ENCODE results near the gene LAMA5.

Gene LAMA5

DNA sequence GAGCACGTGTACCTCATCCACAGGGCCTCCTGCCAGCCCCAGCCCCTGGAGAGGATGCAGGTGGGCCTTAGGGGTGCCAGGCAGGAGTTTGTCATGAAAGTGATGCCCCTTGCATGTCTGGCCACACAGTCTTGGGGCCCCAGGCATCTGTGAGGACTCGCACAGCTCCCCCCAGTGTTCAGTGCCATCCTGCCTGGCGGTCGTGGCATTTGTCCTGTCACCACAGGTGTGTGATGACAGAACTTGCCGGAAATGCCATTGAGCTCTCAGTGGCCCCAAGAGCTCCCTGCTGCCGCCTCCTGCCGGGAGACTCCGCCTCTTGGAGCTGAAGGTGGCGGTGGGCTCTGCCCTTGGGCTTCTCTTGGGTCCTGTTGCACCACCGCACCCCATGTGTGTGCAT lies 94.9 kb downstream of the LAMA5 start:
- POLR2A ChIA-PET: no interaction called here
- CTCF ChIA-PET: no interaction called here
- TF ChIP-seq, protein P1, sequence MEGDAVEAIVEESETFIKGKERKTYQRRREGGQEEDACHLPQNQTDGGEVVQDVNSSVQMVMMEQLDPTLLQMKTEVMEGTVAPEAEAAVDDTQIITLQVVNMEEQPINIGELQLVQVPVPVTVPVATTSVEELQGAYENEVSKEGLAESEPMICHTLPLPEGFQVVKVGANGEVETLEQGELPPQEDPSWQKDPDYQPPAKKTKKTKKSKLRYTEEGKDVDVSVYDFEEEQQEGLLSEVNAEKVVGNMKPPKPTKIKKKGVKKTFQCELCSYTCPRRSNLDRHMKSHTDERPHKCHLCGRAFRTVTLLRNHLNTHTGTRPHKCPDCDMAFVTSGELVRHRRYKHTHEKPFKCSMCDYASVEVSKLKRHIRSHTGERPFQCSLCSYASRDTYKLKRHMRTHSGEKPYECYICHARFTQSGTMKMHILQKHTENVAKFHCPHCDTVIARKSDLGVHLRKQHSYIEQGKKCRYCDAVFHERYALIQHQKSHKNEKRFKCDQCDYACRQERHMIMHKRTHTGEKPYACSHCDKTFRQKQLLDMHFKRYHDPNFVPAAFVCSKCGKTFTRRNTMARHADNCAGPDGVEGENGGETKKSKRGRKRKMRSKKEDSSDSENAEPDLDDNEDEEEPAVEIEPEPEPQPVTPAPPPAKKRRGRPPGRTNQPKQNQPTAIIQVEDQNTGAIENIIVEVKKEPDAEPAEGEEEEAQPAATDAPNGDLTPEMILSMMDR (IDR thresholded peaks at IDR 0.05; ENCODE audit: control extremely low read depth, extremely low read depth, low read depth, missing control alignments): no peak
- no peak for DNase-seq (ENCODE audit: extremely low spot score)

DNA sequence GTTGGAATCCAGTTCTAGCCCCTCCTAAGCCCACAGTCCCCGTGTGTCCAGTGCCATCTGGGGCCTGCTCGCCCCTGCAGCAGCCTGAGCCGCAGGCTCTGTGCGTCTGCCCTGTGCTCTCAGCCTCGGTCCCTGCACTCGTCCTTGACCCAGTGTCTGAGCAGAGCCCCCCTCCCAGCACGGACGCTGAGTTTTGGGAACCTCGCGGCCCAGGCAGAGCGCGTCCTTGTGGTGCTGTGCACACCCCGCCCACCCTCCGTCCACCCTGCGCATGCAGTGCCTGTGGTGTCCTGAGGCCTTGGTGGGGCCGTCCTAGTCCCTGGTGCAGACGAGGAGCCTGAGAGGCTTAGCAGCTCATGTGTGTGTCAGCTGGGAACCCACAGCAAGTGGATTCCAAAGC lies 97.2 kb downstream of the LAMA5 start:
- TF ChIP-seq, protein P1 (IDR thresholded peaks at IDR 0.05; ENCODE audit: control extremely low read depth, extremely low read depth, low read depth, missing control alignments): no peak
- ChIA-PET CTCF (no interaction called here), POLR2A (no interaction called here)
- no peak for DNase-seq (ENCODE audit: extremely low spot score)

DNA sequence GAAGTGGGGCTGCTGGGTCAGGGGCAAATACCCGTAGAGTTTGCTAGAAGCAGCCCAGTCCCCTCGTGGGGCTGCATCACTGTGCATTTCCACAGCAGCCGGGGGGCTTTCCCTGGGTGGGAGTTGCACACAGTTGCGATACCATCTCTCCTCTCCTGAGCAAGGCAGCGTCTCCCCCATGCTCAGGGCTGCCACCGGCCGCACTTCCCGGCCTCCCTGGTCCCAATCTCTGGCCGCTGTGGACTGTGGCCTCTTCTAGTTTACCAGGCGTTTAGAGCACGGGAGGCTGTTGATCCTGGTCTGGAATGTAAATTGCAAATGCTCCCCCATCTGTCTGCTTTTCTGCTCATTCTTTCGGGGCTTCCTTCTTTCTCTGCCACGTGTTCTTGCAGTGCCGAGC lies 97.7 kb downstream of the LAMA5 start:
- ChIA-PET CTCF (no interaction called here), POLR2A (no interaction called here)
- TF ChIP-seq, protein P1 (IDR thresholded peaks at IDR 0.05; ENCODE audit: control extremely low read depth, extremely low read depth, low read depth, missing control alignments): no peak
- no peak for DNase-seq (ENCODE audit: extremely low spot score)

DNA sequence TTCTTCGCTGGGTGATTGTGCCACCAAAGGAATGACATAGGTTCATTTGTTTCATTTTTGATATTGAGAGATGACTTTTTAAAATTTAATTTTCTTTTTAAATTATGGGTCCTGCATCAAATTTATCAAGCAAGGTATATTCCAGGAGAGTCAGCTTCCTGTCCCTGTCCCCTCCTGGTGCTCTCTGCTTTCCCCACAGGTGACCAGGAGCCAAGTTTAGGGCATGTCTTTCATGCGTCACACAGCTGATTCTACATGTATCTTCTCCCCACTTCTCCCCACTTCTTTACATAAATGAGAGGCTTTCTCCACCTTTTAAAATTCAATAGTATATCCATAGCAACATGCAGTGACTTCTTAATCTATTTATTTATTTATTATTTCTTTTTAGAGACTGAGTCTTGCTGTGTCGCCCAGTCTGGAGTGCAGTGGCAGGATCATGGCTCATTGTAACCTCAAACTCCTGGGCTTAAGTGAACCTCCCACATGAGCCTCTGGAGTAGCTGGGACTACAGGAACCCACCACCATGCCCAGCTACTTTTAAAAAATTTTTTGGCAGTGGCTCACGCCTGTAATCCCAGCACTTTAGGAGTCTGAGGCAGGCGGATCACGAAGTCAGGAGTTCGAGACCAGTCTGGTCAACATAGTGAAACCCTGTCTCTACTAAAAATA lies 98.7 kb downstream of the LAMA5 start:
- ChIA-PET POLR2A (no interaction called here), CTCF (no interaction called here)
- TF ChIP-seq, protein P1 (IDR thresholded peaks at IDR 0.05; ENCODE audit: control extremely low read depth, extremely low read depth, low read depth, missing control alignments): no peak
- no peak for DNase-seq (ENCODE audit: extremely low spot score)

DNA sequence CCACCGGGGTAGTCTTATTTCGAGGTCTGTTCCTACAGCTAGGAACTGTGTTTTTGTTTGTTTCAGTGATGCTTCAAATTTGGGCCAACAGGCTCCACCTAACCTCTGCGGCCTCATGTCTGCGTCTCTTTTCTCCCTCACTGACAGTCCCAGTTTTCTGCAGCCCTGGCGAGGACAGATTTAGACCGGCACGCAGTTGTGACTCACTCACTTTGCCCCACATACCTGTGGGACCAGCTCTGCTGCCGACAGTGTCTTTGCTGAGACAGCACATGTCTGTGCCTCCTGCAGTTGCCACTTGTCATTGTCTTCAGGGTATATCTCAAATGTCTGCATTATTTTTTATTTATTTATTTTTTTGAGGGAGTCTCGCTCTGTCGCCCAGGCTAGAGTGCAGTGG lies 99.6 kb downstream of the LAMA5 start:
- no peak for DNase-seq (ENCODE audit: extremely low spot score)
- CTCF ChIA-PET: no interaction called here
- POLR2A ChIA-PET: no interaction called here
- TF ChIP-seq, protein P1 (IDR thresholded peaks at IDR 0.05; ENCODE audit: control extremely low read depth, extremely low read depth, low read depth, missing control alignments): no peak

DNA sequence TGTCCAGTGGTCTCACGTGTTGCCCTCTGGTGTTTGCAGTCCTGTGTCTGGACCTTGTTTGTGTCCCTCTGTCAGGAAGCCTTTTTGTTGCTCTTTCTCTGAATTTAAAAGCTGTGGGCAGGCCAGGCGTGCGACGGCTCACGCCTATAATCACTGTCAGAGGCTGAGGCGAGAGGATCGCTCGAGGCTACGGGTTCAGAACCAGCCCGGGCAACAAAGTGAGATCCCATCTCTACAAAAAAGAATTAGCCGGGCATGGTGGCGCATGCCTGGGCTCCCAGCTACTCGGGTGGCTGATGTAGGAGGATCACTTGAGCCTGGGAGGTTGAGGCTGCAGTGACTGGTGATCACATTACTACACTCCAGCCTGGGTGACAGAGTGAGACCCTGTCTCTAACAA lies 100.3 kb downstream of the LAMA5 start:
- TF ChIP-seq, protein P1 (IDR thresholded peaks at IDR 0.05; ENCODE audit: control extremely low read depth, extremely low read depth, low read depth, missing control alignments): no peak
- CTCF ChIA-PET: interaction anchor here (0.7 kb wide), 1 partner anchor 36 kb away, joined by 3 read pairs; the partner anchor contains the start of gene ADRM1
- POLR2A ChIA-PET: no interaction called here
- no peak for DNase-seq (ENCODE audit: extremely low spot score)
